GDM1 (cell line): ENCODE measurements around the gene TMEM187.
A peak's percentile ranks its signal among the peaks of the same experiment; 100 is the strongest.
"Not testable (repeated sequence)": the region's sequence is repeated elsewhere in the genome, so short reads cannot be mapped to it uniquely, and the experiment has no call there.

Experiments
- DNase-seq: peaks from one replicate; lab custom pipeline; 2025; lab: John Stamatoyannopoulos, UW

The TMEM187 gene

GRCh38 chrX:153971450-153972367 is 845 bp upstream of the TMEM187 start, which contains the start of gene HCFC1:
HCFC1 (minus strand) TSS chrX:153971818; CDS start chrX:153970840, 978 bp downstream.
- DNase-seq: peak; percentile 92

- no peak for DNase-seq
These were observed 811 bp downstream of the TMEM187 start for GRCh38 chrX:153973127-153974002.

GRCh38 chrX:153974003-153974725 is 1.6 kb downstream of the TMEM187 start:
- no peak for DNase-seq

- no peak for DNase-seq
These were observed 2.3 kb downstream of the TMEM187 start for GRCh38 chrX:153974726-153975286.

GRCh38 chrX:153980394-153980793 is 7.8 kb downstream of the TMEM187 start:
- not testable (repeated sequence) for DNase-seq

GRCh38 chrX:153981231-153981630 is 8.7 kb downstream of the TMEM187 start:
- DNase-seq: no peak

- peak; percentile 74 for DNase-seq
These were observed 9.4 kb downstream of the TMEM187 start for GRCh38 chrX:153981771-153982533.

GRCh38 chrX:153983321-153983801 is 10.8 kb downstream of the TMEM187 start:
- no peak for DNase-seq

GRCh38 chrX:153984351-153985178 is 12.0 kb downstream of the TMEM187 start:
- DNase-seq: no peak

- DNase-seq: no peak
These were observed 15.9 kb downstream of the TMEM187 start for GRCh38 chrX:153988493-153988892.

GRCh38 chrX:153989973-153990655 is 17.6 kb downstream of the TMEM187 start:
- no peak for DNase-seq

GRCh38 chrX:153991013-153991580 is 18.5 kb downstream of the TMEM187 start:
- no peak for DNase-seq

GRCh38 chrX:153992180-153992579 is 19.6 kb downstream of the TMEM187 start:
- no peak for DNase-seq

- no peak for DNase-seq
These were observed 20.5 kb downstream of the TMEM187 start for GRCh38 chrX:153993079-153993478.

GRCh38 chrX:153993978-153994377 is 21.4 kb downstream of the TMEM187 start:
- no peak for DNase-seq

- not testable (repeated sequence) for DNase-seq
These were observed 21.8 kb downstream of the TMEM187 start for GRCh38 chrX:153994398-153994797.

GRCh38 chrX:153995504-153995903 is 22.9 kb downstream of the TMEM187 start:
- DNase-seq: no peak

GRCh38 chrX:153999359-154000037 is 26.9 kb downstream of the TMEM187 start:
- DNase-seq: no peak
